Esophagus muscularis mucosa (tissue), 4 donors: ENCODE data around the gene HSD17B7. TPM values are rescaled to one million over a fixed set of nuclear protein-coding genes. Genes with fewer than 3 reads are reported as not detected.
A peak's percentile ranks its signal among the peaks of the same experiment; 100 is the strongest.

Source experiments
- DNase-seq: peaks from one replicate; pipeline ENCODE4 v3.0.0-alpha.2; 2017; ENCODE audit errors: extremely low spot score
- H3K27ac ChIP-seq, 4 donors: fragments of 200-600 bp; sonication (generic); replicated peaks in 1 of 4; 1 replicate in 3 of 4; 2 replicates in 1 of 4; pipeline ENCODE4 v1.5.1; 2016 to 2019; ENCODE audit warnings: mild to moderate bottlenecking in 1 of 4
- H3K27me3 ChIP-seq, 4 donors: fragments of 200-600 bp; sonication (generic); one replicate each; pipeline versions ENCODE4 v1.5.1 to v1.6.0; 2016 to 2019
- H3K36me3 ChIP-seq, 4 donors: fragments of 200-600 bp; sonication (generic); one replicate each; pipeline ENCODE4 v1.5.1; 2016 to 2019
- H3K4me1 ChIP-seq, 4 donors: fragments of 200-600 bp; sonication (generic); one replicate each; pipeline ENCODE4 v1.5.1; 2016 to 2019
- H3K4me3 ChIP-seq, 4 donors: fragments of 200-600 bp; sonication (generic); 1 replicate in 2 of 4; 2 replicates in 2 of 4; pipeline ENCODE4 v1.5.1; 2016 to 2019; ENCODE audit warnings: mild to moderate bottlenecking in 4 of 4, moderate library complexity in 1 of 4
- H3K9me3 ChIP-seq, 4 donors: fragments of 200-600 bp; sonication (generic); 1 replicate in 3 of 4; 2 replicates in 1 of 4; pipeline ENCODE4 v1.5.1; 2016 to 2019
- CTCF ChIP-seq, 3 experiments: fragments of 200-600 bp in 2 of 3; fragments of 450-650 bp in 1 of 3; sonication (generic) in 2 of 3; IDR thresholded peaks; one replicate each; pipeline ENCODE4 v1.5.1; 2017 to 2019; ENCODE audit warnings: antibody characterized with exemption in 3 of 3, mild to moderate bottlenecking in 2 of 3, moderate library complexity in 1 of 3
- EP300 ChIP-seq: sonication (generic); formaldehyde crosslinking; IDR thresholded peaks from one replicate; pipeline ENCODE4 v1.6.1; 2017; ENCODE audit warnings: antibody characterized with exemption
- POLR2A ChIP-seq: fragments of 450-650 bp; IDR thresholded peaks from one replicate; pipeline ENCODE4 v1.6.1; 2017; ENCODE audit warnings: antibody characterized with exemption, moderate library complexity, mild to moderate bottlenecking, low read depth
- POLR2AphosphoS5 ChIP-seq, 2 donors: sonication (generic); formaldehyde crosslinking; IDR thresholded peaks; one replicate each; pipeline ENCODE4 v1.6.1; 2017; ENCODE audit warnings: antibody characterized with exemption in 2 of 2
- WGBS: methylation state at CpG from one replicate; pipeline ENCODE4 v1.1.5; 2018; 5-methylcytosine and 5-hydroxymethylcytosine counted together
- intact Hi-C: fragments of 100-400 bp; cut with DNase I; formaldehyde crosslinking; loops from one replicate; pipeline ENCODE4 v1.15.1; 2023
- total RNA-seq, 4 donors: library from RNA; depleted of rRNA; stranded (reverse); fragments of >200 nt; gene quantifications; one replicate each; pipeline versions ENCODE4 v1.1.0 to v1.2.1, GENCODE V29; 2016

Gene HSD17B7
- total RNA-seq, 4 donors from 2014 or later = 5.4 to 9.3 (median 6.2) TPM

- H3K27me3 ChIP-seq = peaks cover 0 to 3% (median 0%) of the 10 kb centered on the region in 4 donors
- WGBS = 75% methylated on average over 1 of the region's 1 CpG
- intact Hi-C loops = no loop called here
Observed at GRCh38 chr1:162851341-162851740, 60.8 kb downstream of the HSD17B7 start.

DNA sequence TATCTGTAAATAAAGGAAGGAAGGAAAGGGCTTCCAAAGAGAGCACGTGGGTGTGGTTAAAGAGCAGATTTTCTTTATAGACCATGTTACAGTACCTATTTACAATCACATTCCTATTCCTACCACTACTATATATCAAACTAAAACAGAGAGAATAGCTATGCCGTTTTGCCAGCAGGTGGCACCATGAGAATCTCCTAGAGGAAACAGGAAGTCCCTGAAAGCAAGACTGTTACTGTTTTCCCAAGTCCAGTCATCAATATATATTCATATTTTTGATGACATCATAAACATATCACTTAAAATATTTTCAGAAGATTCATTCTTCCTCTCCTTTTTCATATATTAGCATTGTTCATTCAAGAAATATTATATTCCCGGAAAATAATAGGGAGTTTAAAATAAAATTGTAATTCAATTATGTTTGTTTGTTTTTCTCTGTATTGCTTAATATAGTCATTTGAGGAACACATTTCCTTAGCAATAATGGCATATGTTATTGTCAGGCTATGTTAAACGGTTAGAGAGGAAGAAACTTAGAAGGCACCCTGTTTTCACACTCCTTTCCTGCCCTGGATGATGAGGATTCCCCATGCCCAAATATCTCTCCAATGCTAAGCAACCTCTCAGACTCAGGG is 63.9 kb downstream of the HSD17B7 start:
- TF ChIP-seq CTCF (IDR thresholded peaks at IDR 0.05) (peak; percentile 70 to 80 (median 72)), POLR2AphosphoS5 (IDR thresholded peaks at IDR 0.05) (no peak)
- Histone ChIP-seq H3K36me3 (no peaks in the 10 kb centered on the region), H3K27me3 (peaks cover 0 to 3% (median 0%) of the 10 kb centered on the region in 4 donors), H3K4me1 (peaks cover 0 to 5% (median 0%) of the 10 kb centered on the region in 4 donors), H3K9me3 (no peaks in the 10 kb centered on the region), H3K27ac (no peak overlapping the region), H3K4me3 (no peak overlapping the region)
- no peak for DNase-seq
- 29% methylated on average over 4 of the region's 4 CpGs for WGBS
- intact Hi-C loops = no loop called here

More at GRCh38 chr1:162851341-162851740, 60.8 kb downstream of the HSD17B7 start:
- no peak overlapping the region for H3K4me3 ChIP-seq
- H3K27ac ChIP-seq = no peak overlapping the region
- H3K36me3 ChIP-seq = no peaks in the 10 kb centered on the region
- H3K4me1 ChIP-seq = peaks cover 0 to 3% (median 0%) of the 10 kb centered on the region in 4 donors
- TF ChIP-seq POLR2A (no peak), POLR2AphosphoS5 (IDR thresholded peaks at IDR 0.05) (no peak), EP300 (no peak), CTCF (IDR thresholded peaks at IDR 0.05) (no peak)
- no peak for DNase-seq
- H3K9me3 ChIP-seq = no peaks in the 10 kb centered on the region

DNA sequence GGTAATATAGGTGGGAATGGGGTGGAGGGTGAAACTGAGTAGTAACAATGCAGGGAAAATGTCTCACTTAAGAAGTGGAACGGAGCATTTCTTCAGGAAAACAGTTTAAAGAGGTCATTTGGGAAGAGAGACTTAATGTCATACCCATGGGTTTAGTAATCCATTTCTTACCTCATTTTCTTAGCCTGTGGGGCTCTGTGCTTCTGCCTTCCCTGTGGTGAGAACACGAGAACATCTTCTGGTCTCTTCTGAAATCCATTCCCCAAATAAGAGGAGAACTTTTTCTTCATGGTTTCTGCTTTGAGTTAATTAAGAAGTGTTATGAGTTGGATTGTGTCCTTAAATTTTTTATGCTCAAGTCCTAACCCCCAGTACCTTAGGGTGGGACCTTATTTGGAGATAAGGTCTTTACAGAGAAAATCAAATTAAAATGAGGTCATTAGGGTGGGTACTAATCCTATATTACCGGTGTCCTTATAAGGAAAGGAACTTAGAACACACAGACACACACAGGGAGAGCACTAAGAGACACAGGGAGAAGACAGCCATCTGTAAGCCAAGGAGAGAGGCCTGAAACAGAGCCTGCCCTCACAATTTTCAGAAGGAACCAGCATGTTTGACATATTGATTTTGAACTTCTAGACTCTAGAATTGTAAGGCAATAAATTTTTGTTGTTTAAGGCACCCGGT is 65.1 kb downstream of the HSD17B7 start:
- Histone ChIP-seq H3K4me3 (no peak overlapping the region), H3K4me1 (peaks cover 0 to 5% (median 0%) of the 10 kb centered on the region in 4 donors), H3K36me3 (no peaks in the 10 kb centered on the region), H3K27ac (no peak overlapping the region), H3K9me3 (no peaks in the 10 kb centered on the region), H3K27me3 (peaks cover 0 to 3% (median 0%) of the 10 kb centered on the region in 4 donors)
- TF ChIP-seq EP300 (no peak), POLR2A (no peak), POLR2AphosphoS5 (IDR thresholded peaks at IDR 0.05) (no peak), CTCF (IDR thresholded peaks at IDR 0.05) (no peak)
- 76% methylated on average over 4 of the region's 4 CpGs for WGBS
- DNase-seq = no peak
- intact Hi-C loops = loop anchor here (5.0 kb wide), 1 partner anchor 212 kb away; the partner anchor contains the start of gene RGS4

DNA sequence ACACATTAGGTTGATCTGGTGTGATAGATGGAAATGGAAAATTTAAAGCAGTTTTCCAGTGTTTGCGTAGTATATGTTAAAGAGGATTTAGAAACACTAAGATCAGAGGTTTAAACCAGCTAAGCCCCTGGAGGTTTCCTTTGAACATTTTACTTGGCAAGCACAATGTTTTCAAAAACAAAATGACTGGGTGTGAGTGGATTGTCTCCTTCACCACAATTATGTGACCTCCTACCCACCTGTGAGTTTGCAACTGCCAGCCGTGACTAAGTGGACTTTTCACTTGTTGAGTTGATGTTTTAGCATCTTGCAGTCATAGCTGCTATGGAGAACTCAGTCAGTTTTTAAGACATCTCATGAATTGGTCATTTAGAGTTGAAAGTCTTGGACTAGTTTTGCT is 65.8 kb downstream of the HSD17B7 start:
- intact Hi-C loops = loop anchor here (5.0 kb wide), 1 partner anchor 211 kb away; the partner anchor contains the start of gene RGS4
- H3K4me1 ChIP-seq = peaks cover 0 to 10% (median 2%) of the 10 kb centered on the region in 4 donors

GRCh38 chr1:162857850-162858249 is 67.3 kb downstream of the HSD17B7 start:
- Histone ChIP-seq H3K9me3 (no peaks in the 10 kb centered on the region), H3K4me3 (no peak overlapping the region), H3K27me3 (no peaks in the 10 kb centered on the region), H3K36me3 (no peaks in the 10 kb centered on the region), H3K4me1 (peaks cover 6 to 18% (median 11%) of the 10 kb centered on the region in 4 donors), H3K27ac (no peak overlapping the region)
- intact Hi-C loops = loop anchor here (5.0 kb wide), 1 partner anchor 209 kb away; the partner anchor contains the start of gene RGS4
- no peak for TF ChIP-seq EP300
- no peak for TF ChIP-seq POLR2A
- no peak for TF ChIP-seq POLR2AphosphoS5 (IDR thresholded peaks at IDR 0.05)
- TF ChIP-seq CTCF (IDR thresholded peaks at IDR 0.05) = no peak
- DNase-seq = no peak

More for the DNA sequence above, 65.8 kb downstream of the HSD17B7 start:
- Histone ChIP-seq H3K36me3 (no peaks in the 10 kb centered on the region), H3K27ac (no peak overlapping the region), H3K27me3 (peaks cover 0 to 3% (median 0%) of the 10 kb centered on the region in 4 donors), H3K4me3 (no peak overlapping the region), H3K9me3 (no peaks in the 10 kb centered on the region)
- no peak for DNase-seq
- TF ChIP-seq EP300 = no peak
- WGBS = 70% methylated on average over 2 of the region's 2 CpGs
